Adrenal gland (tissue), 12 donors: ENCODE data around the gene PTPRN2. TPM values are rescaled to one million over a fixed set of nuclear protein-coding genes. Genes with fewer than 3 reads are reported as not detected.

Source experiments
- DNase-seq, 7 donors: peaks; one replicate each; pipeline ENCODE4 v3.0.0-alpha.2; 2019 to 2020
- H3K27ac ChIP-seq, 5 donors: fragments of 200-600 bp; sonication (generic) in 4 of 5; 1 replicate in 3 of 5; 2 replicates in 2 of 5; pipeline versions ENCODE4 v1.5.1 to v1.8.0; 2016 to 2020; ENCODE audit warnings: mild to moderate bottlenecking in 1 of 5
- H3K27me3 ChIP-seq: fragments of 200-600 bp; 2 replicates; pipeline ENCODE4 v1.8.0; 2021
- H3K36me3 ChIP-seq, 2 donors: fragments of 200-600 bp; replicated peaks in 1 of 2; 1 replicate in 1 of 2; 2 replicates in 1 of 2; pipeline versions ENCODE4 v1.5.1 to v1.8.0; 2018 to 2022
- H3K4me1 ChIP-seq, 2 donors: fragments of 200-600 bp; replicated peaks in 1 of 2; 1 replicate in 1 of 2; 2 replicates in 1 of 2; pipeline versions ENCODE4 v1.5.1 to v1.8.0; 2018 to 2021
- H3K4me3 ChIP-seq, 4 donors: fragments of 200-600 bp; sonication (generic) in 3 of 4; one replicate each; pipeline ENCODE4 v1.5.1; 2016 to 2018
- H3K9me3 ChIP-seq, 3 donors: fragments of 200-600 bp; sonication (generic) in 1 of 3; replicated peaks in 1 of 3; 1 replicate in 2 of 3; 2 replicates in 1 of 3; pipeline versions ENCODE4 v1.5.1 to v1.8.0; 2016 to 2021
- POLR2A ChIP-seq, 2 donors: fragments of 450-650 bp; IDR thresholded peaks; one replicate each; pipeline ENCODE4 v1.6.1; 2017; ENCODE audit warnings: antibody characterized with exemption in 2 of 2, mild to moderate bottlenecking in 2 of 2, moderate library complexity in 1 of 2
- WGBS, 4 donors: extraction: QIAGEN DNeasy Blood & Tissue Kit in 2 of 4; methylation state at CpG; one replicate each; pipeline versions ENCODE4 v1.1.5 to v1.1.7; 2013 to 2017; 5-methylcytosine and 5-hydroxymethylcytosine counted together
- intact Hi-C, 2 donors: fragments of 100-400 bp; cut with DNase I; formaldehyde crosslinking; loops; one replicate each; pipeline versions ENCODE4 v1.14.1 to v1.15.0; 2022 to 2023
- polyA plus RNA-seq, 3 donors: library from polyadenylated mRNA; stranded (reverse); fragments of 200-250 nt in 2 of 3; fragments of 350-450 nt in 1 of 3; fragmentation: Illumina TruSeq in 1 of 3; extraction: RNeasy Lipid Tissue Mini Kit (QIAGEN cat#74804) in 1 of 3; gene quantifications; one replicate each; pipeline ENCODE4 v1.2.3, GENCODE V29; 2013 to 2014
- total RNA-seq, 9 donors: library from RNA; depleted of rRNA in 4 of 9; stranded (reverse); fragments of >200 nt in 4 of 9; fragments of 120-200 nt in 1 of 9; fragmentation: NEBNext Ultra II Directional in 1 of 9; extraction: Animal tissue kit (Norgen Biotek cat#: 25700) in 1 of 9; gene quantifications; one replicate each; pipeline versions ENCODE4 v1.1.0 to v1.2.4, GENCODE V29; 2013 to 2023
- TF ChIP-seq, protein P1 (sequence below), 6 experiments: fragments of 450-650 bp in 4 of 6; fragments of 200-600 bp in 2 of 6; sonication (generic) in 1 of 6; IDR thresholded peaks; 1 replicate in 5 of 6; 2 replicates in 1 of 6; pipeline versions ENCODE4 v1.5.1 to v1.8.0; 2016 to 2021; ENCODE audit warnings: antibody characterized with exemption in 6 of 6, mild to moderate bottlenecking in 2 of 6, moderate library complexity in 1 of 6
- donor health status: healthy with polysubstance abuse.
- donor health status: Bipolar disorder and iron deficiency.
- donor health status: DM: yes; HTN: yes; CAD: no.
- donor health status: DM: no; HTN: no; CAD: no.
- donor health status: DM: no; HTN: no; CAD: no.
- donor health status: DM: yes; HTN: yes; CAD: no.

PTPRN2 gene
- total and polyA plus RNA-seq, 12 donors: 2.2 to 16.2 (median 3.4) TPM

DNA sequence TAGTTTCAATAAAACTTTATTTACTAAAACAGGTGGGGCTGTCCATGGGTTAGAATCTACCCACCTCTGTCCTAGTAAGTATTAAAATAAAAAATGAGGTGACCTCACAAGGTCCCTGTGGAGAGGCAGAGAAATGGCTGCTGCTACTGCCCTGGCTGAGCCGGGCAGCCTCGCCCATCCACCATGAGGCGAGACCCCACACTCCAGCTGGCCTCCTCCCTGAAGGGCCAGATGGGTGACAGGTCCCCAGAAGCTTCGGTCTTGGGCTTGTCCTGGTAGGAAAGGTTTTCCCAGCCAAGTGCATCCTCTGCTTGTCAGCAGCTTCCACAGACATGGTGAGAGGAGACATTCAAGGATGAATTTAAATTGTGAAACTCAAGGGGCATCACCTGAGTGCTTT lies 565.8 kb downstream of the PTPRN2 start:
- Histone ChIP-seq H3K27ac (no peak overlapping the region), H3K36me3 (no peaks in the 10 kb centered on the region), H3K4me3 (no peak overlapping the region), H3K9me3 (no peaks in the 10 kb centered on the region), H3K27me3 (no peaks in the 10 kb centered on the region), H3K4me1 (peaks cover 0 to 4% of the 10 kb centered on the region in 2 donors)
- TF ChIP-seq, protein P1, sequence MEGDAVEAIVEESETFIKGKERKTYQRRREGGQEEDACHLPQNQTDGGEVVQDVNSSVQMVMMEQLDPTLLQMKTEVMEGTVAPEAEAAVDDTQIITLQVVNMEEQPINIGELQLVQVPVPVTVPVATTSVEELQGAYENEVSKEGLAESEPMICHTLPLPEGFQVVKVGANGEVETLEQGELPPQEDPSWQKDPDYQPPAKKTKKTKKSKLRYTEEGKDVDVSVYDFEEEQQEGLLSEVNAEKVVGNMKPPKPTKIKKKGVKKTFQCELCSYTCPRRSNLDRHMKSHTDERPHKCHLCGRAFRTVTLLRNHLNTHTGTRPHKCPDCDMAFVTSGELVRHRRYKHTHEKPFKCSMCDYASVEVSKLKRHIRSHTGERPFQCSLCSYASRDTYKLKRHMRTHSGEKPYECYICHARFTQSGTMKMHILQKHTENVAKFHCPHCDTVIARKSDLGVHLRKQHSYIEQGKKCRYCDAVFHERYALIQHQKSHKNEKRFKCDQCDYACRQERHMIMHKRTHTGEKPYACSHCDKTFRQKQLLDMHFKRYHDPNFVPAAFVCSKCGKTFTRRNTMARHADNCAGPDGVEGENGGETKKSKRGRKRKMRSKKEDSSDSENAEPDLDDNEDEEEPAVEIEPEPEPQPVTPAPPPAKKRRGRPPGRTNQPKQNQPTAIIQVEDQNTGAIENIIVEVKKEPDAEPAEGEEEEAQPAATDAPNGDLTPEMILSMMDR (IDR thresholded peaks at IDR 0.05): no peak
- no peak for TF ChIP-seq POLR2A (IDR thresholded peaks at IDR 0.05)
- DNase-seq: no peak
- intact Hi-C loops: no loop called here
- WGBS, 4 donors: 94 to 100% (median 97%) methylated on average over 3 to 4 of the region's 4 CpGs

DNA sequence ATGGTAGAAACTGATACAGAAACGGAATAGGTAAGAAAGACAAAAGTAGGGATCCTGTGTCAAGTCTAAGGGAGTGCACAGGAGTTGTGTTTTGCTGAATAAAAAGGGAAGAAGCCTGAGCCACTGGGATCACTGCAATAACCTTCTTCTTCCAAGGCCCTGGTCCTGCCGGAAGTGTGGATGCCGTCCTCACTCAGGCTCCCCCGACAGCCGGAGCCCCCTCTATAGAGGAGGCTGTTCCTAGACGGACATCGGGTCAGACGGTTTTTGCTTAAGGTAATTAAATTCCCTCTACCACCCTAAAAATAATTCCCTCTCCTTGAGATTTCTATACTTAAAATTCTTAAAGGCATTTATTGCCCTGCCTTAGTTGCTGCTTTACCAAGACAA lies 566.9 kb downstream of the PTPRN2 start:
- H3K36me3 ChIP-seq: no peaks in the 10 kb centered on the region
- H3K9me3 ChIP-seq: no peaks in the 10 kb centered on the region
- intact Hi-C loops: no loop called here
- no peak overlapping the region for H3K4me3 ChIP-seq
- no peak for DNase-seq
- H3K4me1 ChIP-seq: peaks cover 0 to 14% of the 10 kb centered on the region in 2 donors
- no peak for TF ChIP-seq POLR2A (IDR thresholded peaks at IDR 0.05)
- TF ChIP-seq, protein P1 (IDR thresholded peaks at IDR 0.05): no peak
- WGBS, 4 donors: 87 to 93% (median 89%) methylated on average over 8 of the region's 8 CpGs
- no peak overlapping the region for H3K27ac ChIP-seq
- no peaks in the 10 kb centered on the region for H3K27me3 ChIP-seq

DNA sequence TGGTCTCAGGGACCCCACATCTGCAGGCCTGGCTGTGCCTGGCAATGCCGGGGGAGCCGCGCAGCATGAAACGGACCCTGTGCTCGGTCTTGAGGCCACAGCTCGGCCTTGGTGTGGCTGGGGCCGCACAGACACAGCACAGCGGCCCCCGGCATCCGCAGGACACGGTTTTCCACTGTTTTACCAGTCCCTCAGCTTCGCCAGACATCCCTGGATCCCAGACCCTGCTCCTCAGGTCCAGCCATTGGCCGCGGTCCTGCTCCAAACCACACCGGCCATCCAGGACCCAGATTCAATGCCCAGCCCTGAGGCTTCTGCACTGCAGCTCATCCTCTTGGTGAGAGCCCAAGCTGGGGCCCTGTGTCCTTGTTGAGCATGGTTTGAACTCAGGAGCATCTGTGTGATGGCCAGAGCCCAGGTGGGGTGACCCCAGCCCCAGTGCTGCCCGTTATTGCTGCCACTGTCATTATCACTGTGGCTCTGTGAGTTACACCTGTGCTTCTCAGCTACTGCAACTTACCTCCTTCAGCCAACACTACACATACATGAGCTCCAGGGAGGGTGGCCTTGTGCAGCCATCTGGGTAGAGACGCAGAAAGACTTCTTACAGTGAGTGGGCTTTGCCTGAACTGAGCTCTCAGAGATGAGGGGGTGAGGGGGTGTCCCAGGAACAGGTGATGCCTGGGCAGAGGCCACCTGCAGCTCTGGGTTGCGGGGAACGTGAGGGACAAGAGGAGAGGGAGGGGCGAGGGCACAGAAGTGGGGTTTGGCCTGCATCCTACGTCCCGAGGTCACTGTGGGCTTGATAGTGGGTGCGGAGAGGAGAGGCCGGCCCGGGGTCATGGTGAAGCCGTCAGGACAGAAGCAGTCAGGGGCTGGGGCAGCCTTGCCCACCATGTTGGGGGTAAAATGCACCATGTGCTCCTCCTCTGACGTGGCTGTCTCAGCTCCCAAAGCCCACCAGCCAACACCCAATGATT lies 567.6 kb downstream of the PTPRN2 start:
- intact Hi-C loops: no loop called here
- 88 to 94% (median 90%) methylated on average over 17 to 27 of the region's 27 CpGs for WGBS, 4 donors
- no peak for DNase-seq
- H3K4me1 ChIP-seq: peaks cover 0 to 14% of the 10 kb centered on the region in 2 donors
- H3K27ac ChIP-seq: no peak overlapping the region
- H3K36me3 ChIP-seq: no peaks in the 10 kb centered on the region
- no peaks in the 10 kb centered on the region for H3K9me3 ChIP-seq
- H3K27me3 ChIP-seq: no peaks in the 10 kb centered on the region
- TF ChIP-seq POLR2A (IDR thresholded peaks at IDR 0.05): no peak
- TF ChIP-seq, protein P1 (IDR thresholded peaks at IDR 0.05): no peak
- H3K4me3 ChIP-seq: no peak overlapping the region

DNA sequence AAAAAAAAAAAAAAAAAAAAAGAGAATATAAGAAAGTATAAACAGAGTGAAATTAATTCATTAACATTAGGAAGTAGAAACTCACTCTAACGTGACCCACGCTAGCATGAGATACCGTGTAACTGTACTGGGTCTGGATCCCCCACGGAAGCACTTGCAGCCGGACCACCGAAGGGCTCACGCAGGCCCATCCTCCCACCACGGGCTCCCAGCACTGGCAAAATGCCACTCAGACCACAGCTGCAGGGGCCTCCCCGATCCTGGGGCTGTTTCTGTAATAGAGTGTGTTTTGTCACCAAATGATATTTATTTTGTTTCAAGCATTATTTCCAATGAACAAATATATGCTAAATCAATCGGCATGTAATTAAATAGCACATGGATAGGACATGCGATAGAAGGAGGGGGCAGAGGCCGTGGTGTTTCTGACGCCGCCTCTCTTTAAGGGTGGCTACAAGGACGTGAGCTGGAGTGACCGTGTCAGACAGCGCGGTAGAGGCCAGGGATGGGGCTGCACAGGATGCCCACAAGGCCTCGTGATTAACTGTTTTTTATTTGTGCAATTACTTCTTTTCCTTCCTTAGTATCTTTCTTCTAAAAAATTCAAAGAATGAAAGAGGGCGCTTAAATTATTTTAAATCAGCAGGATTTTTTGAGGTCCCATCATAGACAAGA lies 568.5 kb downstream of the PTPRN2 start:
- no peaks in the 10 kb centered on the region for H3K27me3 ChIP-seq
- WGBS, 4 donors: 83 to 89% (median 86%) methylated on average over 20 of the region's 20 CpGs
- intact Hi-C loops: no loop called here

More for the DNA sequence above, 568.5 kb downstream of the PTPRN2 start:
- Histone ChIP-seq H3K36me3 (no peaks in the 10 kb centered on the region), H3K9me3 (no peaks in the 10 kb centered on the region), H3K4me1 (peaks cover 0 to 14% of the 10 kb centered on the region in 2 donors), H3K4me3 (no peak overlapping the region), H3K27ac (no peak overlapping the region)
- no peak for DNase-seq
- no peak for TF ChIP-seq POLR2A (IDR thresholded peaks at IDR 0.05)
- TF ChIP-seq, protein P1 (IDR thresholded peaks at IDR 0.05): no peak
